Hepatocyte (in vitro differentiated cells): ENCODE measurements around the gene TRIM3.

Experiments used
- EZH2 ChIP-seq: fragments of 200-600 bp; sonication (generic); IDR thresholded peaks from 2 replicates; pipeline ENCODE4 v1.6.1; 2016; ENCODE audit warnings: antibody characterized with exemption, mild to moderate bottlenecking, borderline replicate concordance
- EZH2phosphoT487 ChIP-seq: fragments of 200-600 bp; sonication (generic); IDR thresholded peaks from one replicate; pipeline ENCODE4 v1.6.1; 2018; ENCODE audit warnings: antibody characterized with exemption, mild to moderate bottlenecking, low read depth, moderate library complexity; ENCODE audit not compliant: unreplicated experiment, severe bottlenecking
- TF ChIP-seq, protein P1 (sequence below): fragments of 200-600 bp; sonication (generic); IDR thresholded peaks from 2 replicates; pipeline ENCODE4 v1.5.1; 2016; ENCODE audit warnings: antibody characterized with exemption, mild to moderate bottlenecking; ENCODE audit not compliant: poor library complexity

DNA sequence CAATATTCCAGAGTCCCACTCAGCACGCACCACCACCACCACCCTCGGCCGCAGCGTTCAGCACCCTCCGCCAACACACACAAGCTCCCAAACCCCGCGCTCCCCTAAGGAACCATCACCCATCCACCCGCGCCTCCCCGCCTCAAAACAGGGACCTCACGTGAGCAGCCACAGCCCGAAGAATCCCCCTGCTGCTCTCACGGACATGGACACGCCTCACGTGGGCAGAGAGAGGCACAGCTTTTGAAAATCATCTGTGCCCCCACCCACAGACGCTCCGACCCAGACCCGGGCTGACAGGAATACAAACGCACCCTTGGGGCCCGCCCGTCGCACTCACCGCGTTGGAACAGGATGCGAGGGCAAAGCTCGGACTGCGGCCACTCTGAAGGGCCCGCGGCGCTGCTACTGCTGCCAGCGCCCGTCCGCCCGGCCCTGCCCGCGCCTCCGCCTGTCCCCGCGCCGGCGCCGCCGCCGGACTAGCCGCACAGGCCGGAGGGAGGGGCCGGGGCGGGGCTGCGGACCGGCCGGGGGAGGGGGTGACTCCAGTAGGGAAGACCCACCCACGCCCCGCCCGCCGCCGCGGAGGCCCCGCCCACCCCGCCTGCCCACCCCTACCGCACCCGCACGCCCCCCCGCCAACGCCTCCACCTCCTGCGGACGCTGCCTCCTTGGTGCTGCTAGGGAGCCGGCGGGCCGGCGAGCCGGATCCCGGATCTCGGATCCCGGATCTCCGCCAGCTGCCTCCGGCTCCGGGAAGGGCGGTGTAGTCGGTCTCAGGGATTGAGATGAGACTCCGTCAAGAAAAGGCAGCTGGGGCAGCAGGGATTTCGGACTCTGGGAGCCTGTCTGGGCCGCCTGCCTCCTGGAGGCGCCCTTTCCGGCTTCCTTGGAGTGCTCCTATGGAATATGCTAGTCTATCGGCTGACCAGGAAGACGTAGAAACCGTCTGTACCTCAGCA is at the start of gene TRIM3:
- TF ChIP-seq, protein P1, sequence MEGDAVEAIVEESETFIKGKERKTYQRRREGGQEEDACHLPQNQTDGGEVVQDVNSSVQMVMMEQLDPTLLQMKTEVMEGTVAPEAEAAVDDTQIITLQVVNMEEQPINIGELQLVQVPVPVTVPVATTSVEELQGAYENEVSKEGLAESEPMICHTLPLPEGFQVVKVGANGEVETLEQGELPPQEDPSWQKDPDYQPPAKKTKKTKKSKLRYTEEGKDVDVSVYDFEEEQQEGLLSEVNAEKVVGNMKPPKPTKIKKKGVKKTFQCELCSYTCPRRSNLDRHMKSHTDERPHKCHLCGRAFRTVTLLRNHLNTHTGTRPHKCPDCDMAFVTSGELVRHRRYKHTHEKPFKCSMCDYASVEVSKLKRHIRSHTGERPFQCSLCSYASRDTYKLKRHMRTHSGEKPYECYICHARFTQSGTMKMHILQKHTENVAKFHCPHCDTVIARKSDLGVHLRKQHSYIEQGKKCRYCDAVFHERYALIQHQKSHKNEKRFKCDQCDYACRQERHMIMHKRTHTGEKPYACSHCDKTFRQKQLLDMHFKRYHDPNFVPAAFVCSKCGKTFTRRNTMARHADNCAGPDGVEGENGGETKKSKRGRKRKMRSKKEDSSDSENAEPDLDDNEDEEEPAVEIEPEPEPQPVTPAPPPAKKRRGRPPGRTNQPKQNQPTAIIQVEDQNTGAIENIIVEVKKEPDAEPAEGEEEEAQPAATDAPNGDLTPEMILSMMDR, result peak; percentile 48
- TF ChIP-seq EZH2phosphoT487, result no peak
- no peak for TF ChIP-seq EZH2
